D341Med (cell line): ENCODE results near the gene NT5C.
"Not testable (repeated sequence)": the region's sequence is repeated elsewhere in the genome, so short reads cannot be mapped to it uniquely, and the experiment has no call there.

Source experiments
- DNase-seq: peaks from one replicate; pipeline ENCODE4 v3.0.0; 2012; ENCODE audit warnings: low spot score

The NT5C gene

GRCh38 chr17:75131278-75132017 lies at the start of gene NT5C:
TSS of gene NT5C (minus strand) at chr17:75131742. CDS start at chr17:75131707, 35 bp downstream.
- peak; percentile 96 for DNase-seq

- no peak for DNase-seq
Observed at GRCh38 chr17:75181110-75181509, 49.6 kb upstream of the NT5C start.

GRCh38 chr17:75178453-75178852 lies 46.9 kb upstream of the NT5C start:
- DNase-seq: no peak

- DNase-seq: no peak
Observed at GRCh38 chr17:75176625-75177024, 45.1 kb upstream of the NT5C start.

GRCh38 chr17:75174996-75175395 lies 43.5 kb upstream of the NT5C start:
- no peak for DNase-seq

GRCh38 chr17:75173526-75173925 lies 42.0 kb upstream of the NT5C start:
- DNase-seq: no peak

DNA sequence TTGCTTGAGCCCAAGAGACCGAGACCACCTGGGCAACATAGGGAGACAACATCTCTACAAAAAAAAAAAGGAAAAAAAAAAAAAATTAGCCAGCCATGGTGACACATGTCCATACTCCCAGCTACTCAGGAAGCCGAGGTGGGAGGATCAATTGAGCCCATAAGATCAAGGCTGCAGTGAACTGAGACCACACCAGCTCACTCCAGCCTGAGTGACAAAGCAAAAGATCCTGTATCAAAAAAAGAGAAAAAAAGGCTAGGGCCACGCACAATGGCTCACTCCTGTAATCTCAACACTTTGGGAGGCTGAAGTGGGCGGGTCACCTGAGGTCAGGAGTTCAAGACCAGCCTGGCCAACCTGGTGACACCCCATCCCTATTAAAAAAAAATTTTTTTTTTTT lies 37.5 kb upstream of the NT5C start:
- DNase-seq: no peak

DNA sequence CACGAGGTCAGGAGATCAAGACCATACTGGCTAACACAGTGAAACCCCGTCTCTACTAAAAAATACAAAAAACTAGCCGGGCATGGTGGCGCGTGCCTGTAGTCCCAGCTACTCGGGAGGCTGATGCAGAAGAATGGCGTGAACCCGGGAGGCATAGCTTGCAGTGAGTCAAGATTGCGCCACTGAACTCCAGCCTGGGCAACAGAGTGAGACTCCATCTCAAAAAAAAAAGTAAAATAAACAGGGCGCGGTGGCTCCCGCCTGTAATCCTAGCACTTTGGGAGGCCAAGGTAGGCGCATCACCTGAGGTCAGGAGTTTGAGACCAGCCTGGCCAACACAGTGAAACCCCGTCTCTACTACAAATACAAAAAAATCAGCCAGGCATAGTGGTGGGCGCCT lies 33.1 kb upstream of the NT5C start:
- not testable (repeated sequence) for DNase-seq

DNA sequence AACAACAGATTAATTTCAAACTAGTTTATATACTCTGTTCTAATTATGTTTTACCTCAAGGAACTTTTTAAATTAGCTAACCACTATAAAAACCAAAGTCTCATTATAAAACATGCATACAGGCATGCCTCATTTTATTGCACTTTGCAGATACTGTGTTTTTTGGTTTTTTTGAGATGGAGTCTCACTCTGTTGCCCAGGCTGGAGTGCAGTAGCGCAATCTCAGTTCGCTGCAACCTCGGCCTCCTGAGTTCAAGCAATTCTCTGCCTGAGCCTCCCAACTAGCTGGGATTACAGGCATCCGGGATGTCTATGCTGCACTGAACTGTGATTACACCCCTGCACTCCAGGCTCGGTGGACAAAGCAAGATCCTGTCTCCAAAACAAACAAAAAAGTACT lies 31.5 kb upstream of the NT5C start:
- no peak for DNase-seq

GRCh38 chr17:75160211-75160610 lies 28.7 kb upstream of the NT5C start:
- no peak for DNase-seq

- no peak for DNase-seq
Observed at GRCh38 chr17:75159196-75160031, 27.9 kb upstream of the NT5C start.

- not testable (repeated sequence) for DNase-seq
Observed at GRCh38 chr17:75158480-75158879, 26.9 kb upstream of the NT5C start.

- no peak for DNase-seq
Observed at GRCh38 chr17:75155191-75155601, 23.7 kb upstream of the NT5C start.

- DNase-seq: peak; percentile 100
Observed at GRCh38 chr17:75154195-75155106, 22.9 kb upstream of the NT5C start, which contains the start of gene JPT1. TSS of gene JPT1 (minus strand) at chr17:75154512. CDS start at chr17:75154397, 115 bp downstream.

GRCh38 chr17:75153780-75154194 lies 22.2 kb upstream of the NT5C start:
- DNase-seq: peak; percentile 70

DNA sequence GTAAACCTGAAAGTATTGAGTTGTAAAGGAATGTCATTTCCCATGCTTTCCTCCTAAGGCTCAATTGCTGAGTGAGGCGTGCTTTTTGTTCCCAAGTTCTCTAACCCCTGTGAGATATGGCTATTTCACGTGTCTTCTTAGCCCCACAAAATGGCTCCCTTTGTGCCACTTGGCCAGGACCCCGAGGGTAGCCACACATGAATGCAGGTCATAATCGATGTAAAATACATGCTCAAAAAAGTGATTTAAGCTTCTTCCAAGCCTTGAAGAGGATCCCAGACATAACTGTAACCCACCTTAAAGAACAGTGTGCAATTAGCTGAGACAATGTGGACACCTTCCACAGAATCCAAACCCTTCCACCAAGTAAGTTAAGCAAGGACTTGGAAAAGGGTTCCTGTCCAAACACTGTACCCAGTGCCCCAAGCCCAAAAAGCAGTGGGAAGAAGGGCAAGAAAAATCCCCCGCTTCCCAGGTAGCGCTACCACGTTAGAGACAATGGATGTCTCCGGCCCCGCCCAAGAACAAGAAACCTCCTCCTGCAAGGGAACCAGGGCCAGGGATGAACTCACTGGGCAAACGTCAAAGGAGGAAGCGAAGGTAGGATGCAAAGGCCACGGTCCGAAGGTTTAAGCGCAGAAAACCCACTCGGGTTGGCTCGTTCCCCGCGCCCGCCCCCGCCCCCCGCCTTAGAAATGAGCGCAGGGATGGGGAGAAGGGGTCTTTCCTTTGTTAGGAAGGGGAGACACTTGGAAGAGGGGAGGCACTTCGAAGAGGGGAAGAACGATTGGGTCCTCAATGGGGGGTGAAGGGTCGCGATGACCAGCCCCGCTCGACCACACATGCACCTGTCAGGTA lies 21.6 kb upstream of the NT5C start:
- DNase-seq: peak; percentile 63

DNA sequence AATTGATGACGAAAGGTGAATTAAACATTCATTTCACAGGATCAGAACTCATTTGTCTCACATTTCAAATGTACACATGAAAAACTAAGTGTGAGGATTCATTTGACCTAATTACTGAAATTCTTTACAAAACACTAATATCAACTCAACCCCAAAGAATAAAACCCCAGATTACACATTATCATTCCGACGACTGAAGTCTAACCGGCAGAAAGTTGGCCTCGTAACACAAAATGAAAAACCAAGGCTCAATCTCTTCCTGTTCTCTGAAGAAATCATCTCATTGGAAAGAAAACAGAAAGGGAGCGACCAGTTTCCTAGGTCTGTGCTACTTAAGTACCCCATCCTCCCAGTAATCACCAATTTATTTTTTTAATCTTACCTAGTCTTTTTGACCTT lies 21.0 kb upstream of the NT5C start:
- no peak for DNase-seq

GRCh38 chr17:75151930-75152329 lies 20.4 kb upstream of the NT5C start:
- no peak for DNase-seq

- DNase-seq: no peak
Observed at GRCh38 chr17:75147878-75148546, 16.5 kb upstream of the NT5C start.

GRCh38 chr17:75146592-75146991 lies 15.1 kb upstream of the NT5C start:
- DNase-seq: no peak
